Stimulated activated CD4-positive, alpha-beta T cell treated with anti-CD3 and anti-CD28 coated beads, Interleukin-2, amount 100 ng/mL, for 48 hours (primary cell): ENCODE data around the gene IQSEC3.
"Not testable (repeated sequence)": the region's sequence is repeated elsewhere in the genome, so short reads cannot be mapped to it uniquely, and the experiment has no call there.

ENCODE experiments used
- DNase-seq, 2 donors: peaks; one replicate each; pipeline ENCODE4 v3.0.0-alpha.2; 2020

The IQSEC3 gene

GRCh38 chr12:53735-54730, 12.5 kb upstream of the IQSEC3 start:
- DNase-seq, result no peak

- DNase-seq, result no peak
Observed at GRCh38 chr12:54750-55535, 11.6 kb upstream of the IQSEC3 start.

DNA sequence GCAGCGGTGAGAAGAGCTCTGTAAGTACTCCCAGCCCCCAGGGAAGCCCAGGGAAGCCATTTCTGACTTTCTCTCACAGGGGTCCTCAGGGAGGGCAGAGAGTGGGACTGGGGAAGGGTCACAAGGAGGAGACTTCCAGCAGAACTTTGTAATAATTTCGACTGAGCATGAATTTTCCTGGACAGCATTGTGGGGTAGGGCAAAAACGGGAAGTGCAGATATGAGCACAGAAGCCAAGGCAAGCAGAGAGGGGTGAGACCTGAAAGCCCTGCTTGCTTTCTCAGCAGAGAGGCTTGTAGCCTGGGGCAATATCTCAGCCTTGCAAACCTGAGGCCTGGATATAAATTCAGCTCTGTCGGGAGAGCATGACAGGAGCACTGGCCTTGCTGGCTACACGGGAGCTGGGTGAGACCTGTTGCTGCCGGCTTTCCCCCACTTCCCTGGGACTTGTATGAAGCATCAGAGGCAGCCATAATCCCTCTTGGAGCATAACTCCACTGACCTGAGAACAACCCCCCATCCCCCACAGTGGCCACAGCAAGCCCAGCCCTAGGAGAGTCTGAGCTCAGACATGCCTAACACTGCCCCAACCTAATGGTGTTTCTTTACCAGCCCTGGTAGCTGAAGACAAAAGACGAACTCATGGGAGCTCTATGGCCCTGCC, 9.8 kb upstream of the IQSEC3 start:
- no peak for DNase-seq

- DNase-seq, result no peak
Observed at GRCh38 chr12:57539-57938, 9.0 kb upstream of the IQSEC3 start.

DNA sequence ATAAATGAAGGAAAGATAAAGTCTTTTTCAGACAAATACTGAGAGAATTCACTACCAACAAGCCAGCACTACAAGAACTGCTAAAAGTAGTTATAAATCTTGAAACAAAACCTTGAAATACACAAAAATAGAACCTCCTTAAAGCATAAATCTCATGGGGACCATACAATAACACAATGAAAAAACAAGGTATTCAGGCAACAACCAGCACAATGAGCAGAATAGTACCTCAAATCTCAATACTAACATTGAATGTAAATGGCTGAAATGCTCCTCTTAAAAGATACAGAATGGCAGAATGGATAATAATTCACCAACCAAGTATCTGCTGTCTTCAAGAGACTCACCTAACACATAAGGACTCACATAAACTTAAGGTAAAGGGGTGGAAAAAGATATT, 7.7 kb upstream of the IQSEC3 start:
- DNase-seq, result no peak

DNA sequence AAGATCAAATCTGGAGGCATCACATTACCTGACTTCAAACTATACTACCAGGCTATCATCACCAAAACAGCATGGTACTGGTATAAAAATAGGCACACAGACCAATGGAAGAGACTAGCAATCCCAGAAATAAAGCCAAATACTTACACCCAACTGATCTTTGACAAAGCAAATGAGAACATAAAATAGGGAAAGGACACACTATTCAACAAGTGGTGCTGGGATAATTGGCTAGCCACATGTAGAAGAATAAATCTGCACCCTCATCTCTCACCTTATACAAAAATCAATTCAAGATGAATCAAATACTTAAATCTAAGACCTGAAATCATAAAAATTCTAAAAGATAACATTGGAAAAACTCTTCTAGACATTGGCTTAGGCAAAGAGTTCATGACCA, 4.7 kb upstream of the IQSEC3 start:
- DNase-seq, result not testable (repeated sequence)

GRCh38 chr12:65491-66063, 990 bp upstream of the IQSEC3 start:
- not testable (repeated sequence) for DNase-seq

DNA sequence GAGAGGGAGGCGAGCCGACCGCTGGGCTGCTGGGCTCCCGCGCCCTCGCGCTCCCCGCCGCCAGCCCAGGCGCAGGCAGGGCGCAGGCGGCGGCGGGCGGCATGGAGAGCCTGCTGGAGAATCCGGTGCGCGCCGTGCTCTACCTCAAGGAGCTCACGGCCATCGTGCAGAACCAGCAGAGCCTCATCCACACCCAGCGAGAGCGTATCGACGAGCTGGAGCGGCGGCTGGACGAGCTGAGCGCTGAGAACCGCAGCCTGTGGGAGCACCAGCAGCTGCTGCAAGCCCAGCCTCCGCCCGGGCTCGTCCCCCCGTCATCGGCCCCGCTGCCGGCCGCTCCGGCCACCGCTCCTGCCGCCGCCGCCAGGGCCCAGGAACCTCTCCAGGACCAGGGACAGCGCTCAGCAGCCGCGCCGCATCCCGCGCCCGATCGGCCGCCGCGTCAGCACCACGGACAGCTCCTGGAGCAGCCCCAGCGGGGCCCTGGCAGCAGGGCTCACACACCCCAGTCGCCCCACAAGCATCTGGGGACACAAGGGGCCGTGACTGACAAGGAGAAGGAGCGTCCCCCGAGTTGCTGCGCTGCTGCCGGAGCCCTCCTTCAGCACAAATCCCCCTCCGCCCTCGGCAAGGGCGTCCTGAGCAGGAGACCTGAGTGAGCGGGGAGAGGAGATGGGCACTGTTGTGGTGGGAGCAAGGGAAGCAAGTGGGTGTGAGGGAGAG, 376 bp downstream of the IQSEC3 start:
- DNase-seq, result peak in 1 of 2 donors; percentile 13

DNA sequence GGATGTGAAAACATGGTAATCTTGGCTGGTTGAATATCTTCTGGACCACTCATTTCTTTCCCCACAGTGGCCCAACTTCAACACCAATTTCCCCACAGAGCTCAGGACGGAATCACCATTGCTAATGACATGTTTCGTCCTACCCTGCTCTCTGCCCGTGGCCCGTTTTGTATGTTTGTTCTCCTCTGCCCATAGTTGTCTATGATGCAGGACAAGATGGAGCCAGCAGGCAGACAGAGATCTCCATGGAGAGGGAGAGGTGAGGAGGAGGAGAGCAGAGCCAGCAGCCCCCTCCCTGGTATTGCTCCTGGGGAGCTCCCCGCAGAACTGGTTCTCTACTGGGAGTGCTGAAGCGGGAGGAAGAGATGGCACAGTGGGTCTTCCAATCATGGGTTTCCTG, 3.1 kb downstream of the IQSEC3 start:
- DNase-seq, result not testable (repeated sequence)

- DNase-seq, result not testable (repeated sequence)
Observed at GRCh38 chr12:70541-70940, 4.0 kb downstream of the IQSEC3 start.

GRCh38 chr12:72018-72417, 5.5 kb downstream of the IQSEC3 start:
- not testable (repeated sequence) for DNase-seq

DNA sequence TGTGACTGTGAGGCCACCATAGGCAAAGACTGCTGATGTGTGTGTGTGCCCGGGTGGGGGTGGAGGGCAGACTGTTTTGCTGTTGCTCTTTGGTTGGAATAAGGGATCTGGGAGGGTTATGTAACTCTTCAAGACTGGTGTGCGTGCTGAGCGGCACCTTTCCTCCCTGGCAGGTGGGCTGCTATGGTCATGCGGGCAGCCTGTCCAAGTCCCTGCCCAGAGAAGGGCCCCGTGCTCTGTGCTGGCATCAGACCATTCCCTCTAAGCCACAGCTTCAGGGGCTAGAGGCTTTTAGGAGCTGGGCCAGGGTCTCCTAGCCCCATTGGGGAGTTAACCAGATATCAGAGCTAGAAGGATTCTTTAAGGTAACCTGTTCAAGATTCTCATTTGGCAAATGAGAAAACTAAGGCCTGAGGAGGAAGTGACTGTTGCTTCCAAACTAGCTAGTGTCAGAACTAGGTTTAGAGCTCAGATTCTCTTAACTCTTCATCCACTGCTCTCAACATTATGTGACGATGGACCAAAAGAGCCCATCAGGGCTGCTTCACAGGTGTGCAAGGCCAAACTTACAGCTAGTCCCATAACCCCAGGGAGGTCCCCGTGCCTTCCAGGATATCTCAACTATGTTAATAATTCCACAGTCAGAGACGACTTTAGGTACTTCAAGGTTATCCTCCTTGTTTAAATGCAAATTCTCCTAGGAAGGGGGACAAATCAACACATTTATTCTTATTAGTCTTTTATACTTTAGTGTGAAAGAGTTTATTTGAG, 8.0 kb downstream of the IQSEC3 start:
- DNase-seq, result not testable (repeated sequence)

DNA sequence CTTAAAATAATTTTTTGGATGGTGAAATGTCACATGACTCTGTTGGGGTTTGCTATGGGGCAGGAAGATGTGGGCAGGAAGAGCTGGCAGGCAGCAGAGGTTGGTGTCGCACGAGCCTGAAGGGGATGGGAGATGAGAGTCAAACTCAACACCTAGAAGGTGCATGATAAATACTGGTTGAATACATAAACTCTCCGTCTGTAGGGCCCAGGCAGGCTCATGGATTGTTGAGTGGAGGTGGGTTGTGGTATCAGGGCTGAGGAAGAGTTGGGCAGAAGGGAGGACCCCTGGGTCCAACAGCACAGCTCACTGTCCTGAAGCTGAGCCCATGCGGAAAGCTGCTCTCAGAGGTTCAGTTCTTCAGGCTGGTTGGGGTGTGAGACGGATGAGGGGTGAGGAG, 9.0 kb downstream of the IQSEC3 start:
- not testable (repeated sequence) for DNase-seq

DNA sequence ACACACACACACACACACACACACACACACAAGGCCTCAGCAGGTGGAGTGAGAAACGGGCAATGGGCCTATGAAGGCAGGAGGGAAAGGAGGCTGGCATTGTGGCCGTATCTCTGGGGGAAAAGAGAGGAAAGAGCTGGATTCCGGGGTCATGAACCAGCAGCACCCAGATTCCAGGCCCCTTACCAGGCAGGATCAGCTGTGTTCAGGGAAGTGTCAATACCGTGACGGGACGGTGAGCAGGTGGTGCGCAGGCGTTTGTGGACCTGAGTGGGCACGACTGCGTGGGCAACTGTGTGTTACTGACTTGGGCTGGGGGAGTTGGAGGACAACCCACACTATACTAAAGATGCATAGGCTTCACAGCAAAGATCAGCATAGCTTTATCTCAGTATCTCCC, 9.5 kb downstream of the IQSEC3 start:
- not testable (repeated sequence) for DNase-seq

GRCh38 chr12:76551-76950, 10.0 kb downstream of the IQSEC3 start:
- not testable (repeated sequence) for DNase-seq

DNA sequence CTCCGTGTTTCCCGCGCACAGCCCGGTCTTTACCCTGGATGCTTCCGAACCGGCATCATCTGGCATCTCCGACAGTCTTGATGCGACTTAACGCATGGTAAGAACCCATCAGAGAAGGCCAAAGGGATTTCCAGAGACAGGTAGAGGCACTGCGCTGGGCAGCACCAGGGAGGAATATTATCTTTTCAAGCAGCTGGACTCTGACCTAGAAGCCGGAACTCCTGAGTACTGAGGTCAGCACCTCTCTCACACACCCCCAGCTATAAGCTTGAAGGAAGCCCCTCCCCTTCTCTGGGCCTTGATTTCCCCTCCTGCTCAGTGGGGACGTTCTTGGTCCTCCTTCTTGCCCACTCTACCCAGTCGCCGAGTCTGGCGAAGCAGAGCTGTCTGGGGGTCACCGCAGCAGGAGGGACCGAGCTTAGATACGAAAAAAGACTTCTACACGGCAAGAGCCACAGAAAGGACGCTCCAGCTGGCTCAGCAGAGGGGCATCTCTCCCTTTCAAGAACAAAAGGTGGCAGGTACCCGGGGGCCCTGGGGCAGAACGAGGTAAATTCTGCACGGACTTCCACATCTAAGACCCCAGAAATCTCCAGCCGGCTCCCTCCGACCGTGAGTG, 10.6 kb downstream of the IQSEC3 start:
- not testable (repeated sequence) for DNase-seq

GRCh38 chr12:77769-78383, 11.3 kb downstream of the IQSEC3 start:
- DNase-seq, result not testable (repeated sequence)

DNA sequence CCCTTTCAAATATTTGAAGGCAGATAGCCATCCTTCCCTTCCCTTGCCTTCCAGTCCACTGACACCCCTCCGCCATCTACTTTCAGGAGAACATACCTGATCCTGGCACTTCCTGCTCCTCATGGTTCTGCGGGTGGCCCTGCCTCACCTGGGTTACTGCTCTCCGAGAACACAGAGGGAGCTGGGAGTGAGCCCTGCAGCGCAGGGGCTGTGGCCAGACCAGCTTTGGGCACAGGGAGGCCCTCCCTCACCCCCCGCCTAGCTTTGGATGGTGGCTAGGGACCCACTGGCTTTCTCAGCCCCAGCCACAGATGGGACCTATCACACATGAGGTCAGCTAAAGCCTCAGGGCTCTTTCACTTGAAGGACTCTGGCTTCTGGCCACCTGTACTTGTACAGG, 12.4 kb downstream of the IQSEC3 start:
- DNase-seq, result no peak

GRCh38 chr12:80681-81190, 14.2 kb downstream of the IQSEC3 start:
- DNase-seq, result no peak

- no peak for DNase-seq
Observed at GRCh38 chr12:82740-83139, 16.2 kb downstream of the IQSEC3 start.
